NCI-H2196 treated with DMSO at 0.1 percent for 48 hours (cell line): ENCODE results near the gene FEM1B.

Source experiments
- DNase-seq: peaks from one replicate; lab custom pipeline; 2025; ENCODE audit not compliant: unreplicated experiment; lab: John Stamatoyannopoulos, UW

The FEM1B gene

DNA sequence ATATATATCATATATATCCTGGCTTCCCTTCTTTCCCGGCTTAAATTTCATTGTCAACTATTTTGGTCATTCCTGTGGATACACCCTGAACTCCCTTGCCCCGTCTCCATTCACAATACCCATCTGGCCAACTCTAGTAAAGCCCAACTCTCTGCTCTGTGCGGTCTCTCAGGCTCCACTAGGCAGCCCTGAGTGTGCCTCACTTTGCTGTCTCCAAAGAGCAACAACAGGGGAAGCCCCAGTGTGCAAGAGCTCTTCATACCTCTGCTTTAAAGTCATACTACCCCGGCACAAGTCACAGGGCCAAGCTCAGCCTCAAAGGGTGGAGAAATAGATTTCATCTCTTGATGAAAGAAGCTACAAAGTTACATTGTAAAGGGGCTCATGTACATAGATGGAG is 18.9 kb upstream of the FEM1B start:
- DNase-seq: no peak

DNA sequence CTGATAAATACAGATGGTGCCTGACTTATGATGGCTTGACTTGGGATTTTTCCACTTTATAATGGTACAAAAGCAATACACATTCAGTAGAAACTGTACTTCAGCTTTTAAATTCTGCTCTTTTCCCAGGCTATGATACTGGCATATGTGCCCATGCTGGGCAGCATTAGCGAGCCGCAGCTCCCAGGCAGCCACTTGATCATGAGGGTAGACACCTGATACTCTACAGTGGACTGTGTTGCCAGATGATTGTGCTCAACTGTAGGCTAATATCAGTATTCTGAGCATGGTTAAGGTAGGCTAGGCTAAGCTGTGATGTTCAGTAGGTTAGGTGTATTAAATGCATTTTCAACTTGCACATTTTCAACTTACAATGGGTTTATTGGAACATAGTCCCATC is 17.7 kb upstream of the FEM1B start:
- DNase-seq: no peak

GRCh38 chr15:68261241-68261640 is 16.3 kb upstream of the FEM1B start:
- DNase-seq: no peak

GRCh38 chr15:68261980-68262379 is 15.6 kb upstream of the FEM1B start:
- no peak for DNase-seq

GRCh38 chr15:68262514-68263356 is 14.8 kb upstream of the FEM1B start:
- no peak for DNase-seq

- DNase-seq: no peak
These were observed 13.3 kb upstream of the FEM1B start for GRCh38 chr15:68264282-68264681.

- no peak for DNase-seq
These were observed 12.5 kb upstream of the FEM1B start for GRCh38 chr15:68265081-68265480.

- DNase-seq: no peak
These were observed 11.9 kb upstream of the FEM1B start for GRCh38 chr15:68265674-68266073.

DNA sequence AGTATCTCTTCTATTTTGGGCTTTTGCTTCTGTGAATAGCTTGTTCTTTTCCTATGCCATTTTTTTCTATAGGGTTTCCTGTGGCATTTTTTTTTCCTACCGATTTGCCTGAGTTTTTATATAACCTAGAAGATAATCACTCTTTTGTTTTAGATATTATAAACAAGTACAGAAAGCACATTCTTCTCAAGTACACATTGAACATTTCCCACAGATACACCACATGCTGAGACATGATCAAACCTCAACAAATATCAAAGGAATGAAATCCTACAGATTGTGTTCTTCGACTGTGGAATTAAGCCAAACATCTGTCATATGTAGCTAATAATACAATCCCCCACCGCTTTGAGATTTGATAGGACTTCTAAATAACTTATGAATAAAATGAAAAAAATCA is 9.1 kb upstream of the FEM1B start:
- no peak for DNase-seq

- DNase-seq: no peak
These were observed 5.6 kb upstream of the FEM1B start for GRCh38 chr15:68271854-68272471.

GRCh38 chr15:68272721-68273271 is 4.7 kb upstream of the FEM1B start:
- no peak for DNase-seq

DNA sequence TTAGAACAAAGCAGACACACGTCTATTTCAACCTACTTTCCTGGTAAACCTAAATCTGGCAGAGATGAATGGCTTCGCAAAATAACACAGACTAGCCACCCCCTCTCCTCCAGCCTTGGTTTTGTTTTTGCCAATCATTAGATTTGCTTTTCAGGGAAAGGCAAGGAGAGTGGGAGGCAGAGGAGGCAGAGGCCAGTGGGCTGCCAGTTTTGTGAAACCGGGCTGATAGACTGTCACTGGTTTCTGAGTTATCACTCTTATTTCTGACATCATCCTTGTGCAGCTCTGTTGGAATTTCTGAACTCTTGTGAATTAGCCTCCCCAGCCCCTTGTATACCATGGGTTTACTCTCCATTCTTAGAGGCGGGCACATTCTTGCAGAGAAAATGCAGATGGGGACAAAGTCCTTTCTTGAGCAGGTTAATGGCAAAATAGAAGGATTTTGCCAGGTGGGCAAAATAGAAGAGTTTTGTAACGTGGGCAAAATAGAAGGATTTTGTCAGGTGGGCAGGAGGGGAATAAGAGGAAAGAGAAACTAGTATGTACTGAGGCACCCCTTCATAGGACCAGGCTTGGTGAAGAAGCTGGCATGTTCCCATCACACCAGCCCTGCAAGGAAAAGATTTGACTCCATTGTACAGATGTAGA is 3.2 kb upstream of the FEM1B start:
- no peak for DNase-seq

DNA sequence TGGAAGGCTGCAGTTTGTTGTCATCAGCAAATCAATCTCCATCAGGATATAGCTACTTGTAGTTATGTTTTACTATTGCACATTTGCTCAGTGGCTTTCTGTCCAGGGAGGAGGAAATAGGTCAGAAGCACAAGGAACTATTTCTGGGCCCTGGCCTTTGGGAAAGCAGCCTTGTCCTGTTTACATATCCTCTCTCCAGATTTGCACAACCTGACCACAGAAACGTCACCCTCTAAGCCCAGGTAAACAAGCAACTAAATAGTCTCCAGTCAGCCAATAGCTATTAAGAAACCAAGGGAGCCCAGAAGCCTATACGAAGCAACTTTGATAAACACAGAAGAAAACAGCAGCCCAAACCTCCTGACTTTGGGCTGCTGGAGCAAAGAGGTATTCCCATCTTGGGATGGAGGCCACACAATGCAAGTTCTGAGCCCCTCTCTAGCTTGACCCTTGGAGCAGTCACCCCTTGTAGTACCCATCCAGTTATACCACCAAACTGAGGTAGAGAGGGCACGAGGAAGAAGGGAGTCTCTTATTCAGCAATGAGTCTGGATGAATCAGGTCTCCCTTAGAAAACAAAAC is 2.3 kb upstream of the FEM1B start:
- no peak for DNase-seq

DNA sequence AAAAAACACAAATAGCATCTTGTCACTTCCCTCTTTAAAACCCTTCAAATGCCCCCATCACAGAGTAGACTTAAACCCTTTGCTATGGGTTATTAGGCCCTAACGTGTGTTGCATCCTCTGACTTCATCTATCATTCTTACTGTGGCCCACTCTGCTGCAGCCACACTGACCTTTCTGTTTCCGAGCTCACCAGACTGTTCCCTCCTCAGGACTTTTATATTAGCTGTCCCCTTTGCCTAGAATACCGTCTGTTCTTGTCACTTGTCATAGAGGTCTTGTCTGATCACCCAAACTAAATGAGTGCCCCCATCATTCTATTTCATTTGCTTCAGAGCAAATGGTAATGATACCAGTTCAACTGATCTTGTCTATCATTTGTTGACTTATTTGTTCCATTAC is 877 bp upstream of the FEM1B start:
- DNase-seq: no peak

GRCh38 chr15:68277131-68277602 is 378 bp upstream of the FEM1B start:
- no peak for DNase-seq

DNA sequence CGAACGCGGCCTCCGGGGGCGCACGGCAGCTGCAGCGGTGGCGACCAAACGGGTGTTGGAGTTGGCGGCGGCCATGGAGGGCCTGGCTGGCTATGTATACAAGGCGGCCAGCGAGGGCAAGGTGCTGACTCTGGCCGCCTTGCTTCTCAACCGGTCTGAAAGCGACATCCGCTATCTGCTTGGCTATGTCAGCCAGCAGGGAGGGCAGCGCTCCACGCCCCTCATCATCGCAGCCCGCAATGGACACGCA is 725 bp downstream of the FEM1B start:
- DNase-seq: no peak

GRCh38 chr15:68278595-68279405 is 1.3 kb downstream of the FEM1B start:
- no peak for DNase-seq

DNA sequence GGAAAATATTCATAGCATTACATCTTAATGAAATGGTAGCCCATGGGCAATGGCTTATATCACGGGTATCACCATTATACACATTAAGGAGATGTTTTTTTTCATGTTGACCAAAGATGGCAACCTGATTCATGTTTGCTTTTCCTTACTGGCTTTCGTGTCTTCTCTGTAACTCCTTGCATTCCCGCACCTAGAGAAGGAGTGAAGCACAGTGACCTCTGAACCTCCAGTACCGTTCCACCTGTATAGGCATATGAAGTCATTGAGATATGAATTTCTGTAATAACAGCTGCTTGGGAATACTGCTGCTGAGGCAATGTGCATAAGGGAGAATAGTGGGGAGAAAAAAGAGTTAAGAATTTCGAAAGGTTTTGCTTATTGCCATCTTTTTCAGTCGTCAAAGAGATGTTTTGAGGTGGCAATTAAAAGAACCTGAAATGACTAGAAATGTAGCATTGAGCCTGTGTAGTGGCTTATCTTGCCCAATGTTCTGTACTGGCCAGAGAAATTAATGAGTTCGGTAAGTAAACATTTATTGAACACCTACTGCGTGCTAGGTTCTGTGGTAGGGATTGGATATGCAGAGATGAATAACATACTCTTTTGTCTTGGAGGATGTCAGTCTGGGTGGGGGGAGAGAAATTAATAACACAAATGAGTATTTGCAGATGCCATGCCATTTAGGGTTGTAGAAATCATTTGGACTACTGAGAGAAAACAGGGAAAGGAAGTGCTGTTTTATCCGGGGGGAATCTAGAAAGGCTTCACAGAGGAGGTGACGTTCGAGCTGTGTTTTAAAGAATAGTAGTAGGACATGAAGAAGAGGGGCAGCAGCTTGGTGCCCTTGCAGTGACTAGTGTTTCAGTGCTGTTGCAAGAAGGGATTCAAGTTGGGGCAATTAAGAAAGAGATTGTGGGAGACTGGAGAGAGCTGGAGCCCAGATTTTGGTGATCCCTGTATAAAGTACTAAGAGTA is 2.5 kb downstream of the FEM1B start:
- no peak for DNase-seq

GRCh38 chr15:68281008-68281407 is 3.5 kb downstream of the FEM1B start:
- no peak for DNase-seq

DNA sequence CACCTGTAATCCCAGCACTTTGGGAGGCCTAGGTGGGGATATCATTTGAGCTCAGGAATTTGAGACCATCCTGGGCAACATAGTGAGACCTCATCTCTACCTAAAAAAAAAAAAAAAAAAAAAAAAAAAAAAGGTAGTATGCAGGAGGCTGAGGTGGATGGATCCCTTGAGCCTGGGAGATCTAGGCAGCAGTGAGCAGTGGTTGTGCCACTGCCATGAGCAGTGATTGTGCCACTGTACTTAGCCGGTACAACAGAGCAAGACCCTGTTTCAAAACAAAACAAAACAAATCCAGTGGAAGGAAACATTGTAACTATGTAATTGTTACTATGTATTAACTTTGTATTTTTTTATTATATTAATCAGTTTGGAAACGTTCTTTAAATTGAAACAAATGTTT is 5.9 kb downstream of the FEM1B start:
- DNase-seq: no peak
